Endothelial cell of umbilical vein (primary cell): Measurements from ENCODE around the gene MTM1.

Source experiments
- CTCF ChIP-seq, 2 donors: IDR thresholded peaks; 1 replicate in 1 of 2; 2 replicates in 1 of 2; pipeline ENCODE4 v1.5.1; 2011; ENCODE audit warnings: low read length in 2 of 2, mild to moderate bottlenecking in 2 of 2, moderate library complexity in 2 of 2, control low read depth in 1 of 2, inconsistent platforms in 1 of 2, low read depth in 1 of 2; ENCODE audit not compliant: insufficient read depth in 1 of 2; ENCODE audit errors: extremely low read depth in 1 of 2
- EZH2 ChIP-seq: IDR thresholded peaks from 2 replicates; pipeline ENCODE4 v1.6.1; 2012; ENCODE audit warnings: borderline replicate concordance, low read depth, mild to moderate bottlenecking, moderate library complexity, low read length, inconsistent platforms; ENCODE audit not compliant: severe bottlenecking
- POLR2AphosphoS5 ChIP-seq: IDR thresholded peaks from 2 replicates; pipeline ENCODE4 v1.6.1; 2012; ENCODE audit warnings: low read depth, mild to moderate bottlenecking, control low read depth, low read length, moderate library complexity; ENCODE audit not compliant: insufficient read depth

- no peak for TF ChIP-seq CTCF (IDR thresholded peaks at IDR 0.05; ENCODE audit: extremely low read depth in 1 of 2, insufficient read depth in 1 of 2, low read depth in 1 of 2, low read length in 2 of 2)
- TF ChIP-seq POLR2AphosphoS5: no peak
- TF ChIP-seq EZH2: no peak
Observed at GRCh38 chrX:150544835-150545770, 23.3 kb upstream of the MTM1 start.
